Upper lobe of right lung (tissue), 1 donor: ENCODE measurements around the gene CAMTA1. TPM values are rescaled to one million over a fixed set of nuclear protein-coding genes. Genes with fewer than 3 reads are reported as not detected.

ENCODE experiments used
- ATAC-seq: fragments of 200-7000 bp; cut with Tn5 transposase; one replicate; pipeline ENCODE4 v1.9.1; 2020; ENCODE audit warnings: mild to moderate bottlenecking, moderate library complexity
- DNase-seq: peaks from one replicate; pipeline ENCODE4 v3.0.0-alpha.2; 2020
- H3K27ac ChIP-seq: fragments of 200-600 bp; one replicate; pipeline ENCODE4 v1.8.0; 2022
- H3K27me3 ChIP-seq: fragments of 200-600 bp; one replicate; pipeline ENCODE4 v1.8.0; 2022; ENCODE audit warnings: mild to moderate bottlenecking
- H3K36me3 ChIP-seq: fragments of 200-600 bp; one replicate; pipeline ENCODE4 v1.8.0; 2022
- H3K4me1 ChIP-seq: fragments of 200-600 bp; one replicate; pipeline ENCODE4 v1.8.0; 2022
- H3K4me3 ChIP-seq: fragments of 200-600 bp; one replicate; pipeline ENCODE4 v1.8.0; 2022; ENCODE audit warnings: mild to moderate bottlenecking
- H3K9me3 ChIP-seq: fragments of 200-600 bp; one replicate; pipeline ENCODE4 v1.8.0; 2022
- CTCF ChIP-seq: fragments of 200-600 bp; IDR thresholded peaks from one replicate; pipeline ENCODE4 v1.8.0; 2022; ENCODE audit warnings: antibody characterized with exemption
- intact Hi-C: fragments of 100-400 bp; cut with DNase I; formaldehyde crosslinking; loops from one replicate; pipeline ENCODE4 v1.11.0; 2022
- total RNA-seq: library from RNA; stranded (reverse); fragmentation: NEBNext Ultra II Directional; extraction: Animal tissue kit (Norgen Biotek cat#: 25700); gene quantifications from one replicate; pipeline ENCODE4 v1.2.1, GENCODE V29; 2021
- donor health status: DM: no; HTN: yes; CAD: no; lungs with severe emphysema.

Gene CAMTA1
- total RNA-seq, 1 donor from 2014 or later: 63.4 TPM

- ATAC-seq (peak; percentile 37), DNase-seq (no peak)
- no peaks in the 10 kb centered on the region for H3K4me1 ChIP-seq
- intact Hi-C loops: no loop called here
- H3K4me3 ChIP-seq: no peak overlapping the region
- no peak overlapping the region for H3K27ac ChIP-seq
- no peaks in the 10 kb centered on the region for H3K9me3 ChIP-seq
- peaks cover 10% of the 10 kb centered on the region for H3K27me3 ChIP-seq
- TF ChIP-seq CTCF: peak; percentile 55
- no peaks in the 10 kb centered on the region for H3K36me3 ChIP-seq
These were observed 257.3 kb downstream of the CAMTA1 start for GRCh38 chr1:7042322-7043190.

- DNase-seq: no peak
- Histone ChIP-seq H3K9me3 (no peaks in the 10 kb centered on the region), H3K27me3 (peaks cover 10% of the 10 kb centered on the region), H3K27ac (no peak overlapping the region), H3K4me3 (no peak overlapping the region), H3K4me1 (no peaks in the 10 kb centered on the region), H3K36me3 (no peaks in the 10 kb centered on the region)
- TF ChIP-seq CTCF: no peak
- intact Hi-C loops: no loop called here
- ATAC-seq: no peak
These were observed 257.9 kb downstream of the CAMTA1 start for GRCh38 chr1:7043191-7043549.

- intact Hi-C loops: no loop called here
- Histone ChIP-seq H3K27me3 (peaks cover 10% of the 10 kb centered on the region), H3K27ac (no peak overlapping the region), H3K4me3 (no peak overlapping the region), H3K9me3 (no peaks in the 10 kb centered on the region), H3K4me1 (no peaks in the 10 kb centered on the region), H3K36me3 (no peaks in the 10 kb centered on the region)
- TF ChIP-seq CTCF: no peak
- ATAC-seq (peak; percentile 20), DNase-seq (no peak)
These were observed 258.7 kb downstream of the CAMTA1 start for GRCh38 chr1:7043719-7044535.

- no peaks in the 10 kb centered on the region for H3K4me1 ChIP-seq
These were observed 260.6 kb downstream of the CAMTA1 start for GRCh38 chr1:7045897-7046296.

GRCh38 chr1:7046314-7046713 lies 261.1 kb downstream of the CAMTA1 start:
- intact Hi-C loops: no loop called here
- peaks cover 10% of the 10 kb centered on the region for H3K27me3 ChIP-seq
- no peaks in the 10 kb centered on the region for H3K9me3 ChIP-seq
- no peaks in the 10 kb centered on the region for H3K4me1 ChIP-seq
- no peak for TF ChIP-seq CTCF
- no peak overlapping the region for H3K27ac ChIP-seq
- ATAC-seq: no peak
- DNase-seq: no peak
- H3K4me3 ChIP-seq: no peak overlapping the region
- no peaks in the 10 kb centered on the region for H3K36me3 ChIP-seq

More at GRCh38 chr1:7045897-7046296, 260.6 kb downstream of the CAMTA1 start:
- Histone ChIP-seq H3K4me3 (no peak overlapping the region), H3K27me3 (peaks cover 10% of the 10 kb centered on the region), H3K9me3 (no peaks in the 10 kb centered on the region), H3K27ac (no peak overlapping the region), H3K36me3 (no peaks in the 10 kb centered on the region)
- intact Hi-C loops: no loop called here
- DNase-seq (no peak), ATAC-seq (no peak)
- TF ChIP-seq CTCF: no peak
